Stomach smooth muscle (tissue), 2 donors: Measurements from ENCODE around the gene AP1S3.
"Not testable (repeated sequence)": the region's sequence is repeated elsewhere in the genome, so short reads cannot be mapped to it uniquely, and the experiment has no call there.

ENCODE experiments used
- H3K27ac ChIP-seq: one replicate; pipeline ENCODE4 v1.7.0; 2013; ENCODE audit warnings: mild to moderate bottlenecking, low read length, inconsistent platforms
- H3K27me3 ChIP-seq, 2 donors: one replicate each; pipeline ENCODE4 v1.7.0; 2013; ENCODE audit warnings: low read length in 2 of 2; ENCODE audit not compliant: insufficient read depth in 2 of 2, control insufficient read depth in 1 of 2
- H3K36me3 ChIP-seq, 2 donors: one replicate each; pipeline ENCODE4 v1.7.0; 2013; ENCODE audit warnings: low read length in 2 of 2; ENCODE audit not compliant: control insufficient read depth in 2 of 2, insufficient read depth in 2 of 2
- H3K4me1 ChIP-seq: one replicate; pipeline ENCODE4 v1.7.0; 2013; ENCODE audit warnings: low read length; ENCODE audit not compliant: control insufficient read depth, insufficient read depth
- H3K4me3 ChIP-seq, 2 donors: one replicate each; pipeline ENCODE4 v1.7.0; 2013; ENCODE audit warnings: low read length in 2 of 2
- H3K9ac ChIP-seq, 2 donors: one replicate each; pipeline ENCODE4 v1.7.0; 2013; ENCODE audit warnings: low read length in 2 of 2, mild to moderate bottlenecking in 1 of 2
- H3K9me3 ChIP-seq, 2 donors: one replicate each; pipeline ENCODE4 v1.7.0; 2013; ENCODE audit warnings: low read length in 2 of 2; ENCODE audit not compliant: control insufficient read depth in 2 of 2
- donor health status: healthy.
- donor health status: Pancreatic carcinoma.

AP1S3 gene

GRCh38 chr2:223805008-223805407 is 32.4 kb downstream of the AP1S3 start:
- no peaks in the 10 kb centered on the region for H3K9me3 ChIP-seq
- H3K27me3 ChIP-seq, result no peaks in the 10 kb centered on the region
- no peak overlapping the region for H3K9ac ChIP-seq
- H3K4me1 ChIP-seq, result no peaks in the 10 kb centered on the region
- H3K4me3 ChIP-seq, result no peak overlapping the region
- H3K36me3 ChIP-seq, result no peaks in the 10 kb centered on the region
- no peak overlapping the region for H3K27ac ChIP-seq

- Histone ChIP-seq H3K4me1 (no peaks in the 10 kb centered on the region), H3K36me3 (no peaks in the 10 kb centered on the region), H3K27me3 (no peaks in the 10 kb centered on the region), H3K9me3 (no peaks in the 10 kb centered on the region), H3K9ac (no peak overlapping the region), H3K4me3 (no peak overlapping the region), H3K27ac (no peak overlapping the region)
Observed at GRCh38 chr2:223801736-223802135, 35.6 kb downstream of the AP1S3 start.

DNA sequence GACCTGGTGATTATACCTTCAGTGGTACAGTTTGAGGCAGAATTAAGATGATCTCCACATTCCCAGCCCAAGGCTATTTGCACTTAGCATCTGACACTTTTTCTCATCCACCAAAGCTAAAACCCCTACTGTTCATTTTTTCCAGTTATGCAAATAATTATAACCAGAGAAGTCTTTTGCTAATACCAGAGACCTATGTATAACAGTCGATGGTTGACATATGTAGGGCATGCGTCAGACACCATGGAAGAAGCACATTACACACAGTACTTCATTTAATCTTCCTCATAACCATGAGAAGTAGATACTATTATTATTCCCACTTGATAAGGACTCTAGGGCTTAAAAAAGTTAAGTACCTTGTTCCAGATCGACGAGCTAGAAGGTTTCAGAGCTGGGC is 36.5 kb downstream of the AP1S3 start:
- no peaks in the 10 kb centered on the region for H3K9me3 ChIP-seq
- H3K27ac ChIP-seq, result no peak overlapping the region
- H3K9ac ChIP-seq, result no peak overlapping the region
- no peak overlapping the region for H3K4me3 ChIP-seq
- no peaks in the 10 kb centered on the region for H3K4me1 ChIP-seq
- H3K27me3 ChIP-seq, result no peaks in the 10 kb centered on the region
- H3K36me3 ChIP-seq, result no peaks in the 10 kb centered on the region

DNA sequence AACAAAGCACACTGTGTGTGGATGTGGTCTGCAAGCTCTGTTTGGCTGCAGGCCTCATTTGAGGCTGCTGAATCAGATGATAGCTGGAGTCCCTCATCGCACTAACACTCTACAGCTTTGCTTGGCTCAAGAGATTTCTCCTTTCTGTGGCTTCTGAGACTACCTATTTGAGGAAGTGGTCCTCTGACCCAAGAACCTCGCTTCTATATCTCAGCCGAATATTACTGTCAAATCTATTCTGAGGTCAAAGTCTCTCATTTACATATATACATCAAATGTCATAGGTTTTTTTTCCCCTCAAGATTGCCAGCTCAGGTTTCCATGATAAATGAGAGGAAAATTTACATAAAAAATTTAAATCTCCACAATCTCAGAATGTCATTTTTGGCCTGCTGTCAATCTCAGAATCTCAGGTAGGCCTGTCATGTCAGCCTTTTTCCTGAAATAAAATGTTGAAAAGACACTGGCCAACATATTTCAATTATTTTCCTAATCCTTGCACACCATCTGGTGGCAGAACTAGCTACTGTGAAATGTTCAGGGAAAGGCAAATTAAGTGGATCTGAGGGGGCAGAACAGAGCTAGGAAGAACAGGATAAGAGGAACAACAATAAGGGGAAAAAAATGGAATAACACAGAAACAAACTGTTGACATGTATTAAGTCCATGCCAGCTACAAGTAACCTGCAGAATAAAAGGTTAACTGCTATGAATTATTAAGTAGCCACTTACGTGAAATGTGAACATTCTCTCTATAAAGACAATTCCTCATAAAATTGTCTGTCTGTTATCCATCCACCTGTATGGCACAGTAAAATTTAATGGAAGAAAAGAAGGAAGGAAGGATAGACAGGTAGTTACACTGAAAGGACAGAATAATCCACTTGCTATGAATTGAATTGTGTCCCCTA is 39.3 kb downstream of the AP1S3 start:
- no peak overlapping the region for H3K4me3 ChIP-seq
- no peaks in the 10 kb centered on the region for H3K36me3 ChIP-seq
- H3K27me3 ChIP-seq, result no peaks in the 10 kb centered on the region
- no peaks in the 10 kb centered on the region for H3K4me1 ChIP-seq
- H3K9me3 ChIP-seq, result no peaks in the 10 kb centered on the region
- no peak overlapping the region for H3K27ac ChIP-seq
- no peak overlapping the region for H3K9ac ChIP-seq

DNA sequence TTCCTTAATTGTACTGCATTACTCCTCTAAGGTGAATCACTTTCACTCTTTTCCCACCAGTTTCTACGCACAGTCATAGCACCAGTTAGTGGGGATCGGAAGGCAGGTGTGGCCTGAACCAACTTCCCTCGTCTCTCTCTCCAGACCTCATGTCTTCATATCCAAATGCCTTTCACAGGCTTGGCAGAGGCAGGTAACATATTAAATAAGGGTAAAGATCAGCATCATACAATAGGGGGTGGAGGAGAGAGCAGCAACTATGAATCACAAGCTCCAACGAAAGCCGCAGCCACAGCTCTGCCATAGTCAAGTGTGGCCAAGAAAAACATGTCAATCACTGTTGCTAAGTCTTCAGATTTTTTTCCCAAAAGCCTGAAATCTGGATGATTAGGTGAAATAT is 40.3 kb downstream of the AP1S3 start:
- no peaks in the 10 kb centered on the region for H3K36me3 ChIP-seq
- no peaks in the 10 kb centered on the region for H3K4me1 ChIP-seq
- no peaks in the 10 kb centered on the region for H3K9me3 ChIP-seq
- no peak overlapping the region for H3K9ac ChIP-seq
- no peaks in the 10 kb centered on the region for H3K27me3 ChIP-seq
- no peak overlapping the region for H3K4me3 ChIP-seq
- no peak overlapping the region for H3K27ac ChIP-seq

GRCh38 chr2:223789423-223789822 is 48.0 kb downstream of the AP1S3 start:
- Histone ChIP-seq H3K4me3 (no peak overlapping the region), H3K9me3 (no peaks in the 10 kb centered on the region), H3K4me1 (no peaks in the 10 kb centered on the region), H3K9ac (no peak overlapping the region), H3K36me3 (no peaks in the 10 kb centered on the region), H3K27ac (no peak overlapping the region), H3K27me3 (no peaks in the 10 kb centered on the region)

DNA sequence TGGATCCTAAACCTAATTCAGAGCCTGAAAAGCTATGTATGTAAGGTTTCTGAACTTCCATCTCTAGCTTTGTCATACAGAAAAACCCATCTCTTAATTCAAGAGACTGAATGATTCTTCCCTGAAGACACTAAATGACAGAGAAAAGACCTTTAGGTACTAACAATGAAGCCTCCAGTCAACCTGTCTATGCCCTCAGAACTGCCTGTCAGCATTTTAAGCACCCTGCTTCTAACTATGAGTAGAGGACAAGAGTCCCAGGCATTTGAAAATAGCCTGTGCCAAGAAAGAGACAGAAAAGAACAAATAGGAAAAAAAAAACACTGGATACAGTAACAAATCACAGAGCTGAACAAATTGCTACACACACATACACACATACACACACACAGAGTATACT is 48.6 kb downstream of the AP1S3 start:
- H3K27me3 ChIP-seq, result no peaks in the 10 kb centered on the region

GRCh38 chr2:223788106-223788505 is 49.3 kb downstream of the AP1S3 start:
- not testable (repeated sequence) for H3K27ac ChIP-seq, H3K27me3 ChIP-seq, H3K4me3 ChIP-seq, H3K36me3 ChIP-seq, H3K9me3 ChIP-seq, H3K4me1 ChIP-seq, H3K9ac ChIP-seq

More for the DNA sequence above, 48.6 kb downstream of the AP1S3 start:
- no peaks in the 10 kb centered on the region for H3K9me3 ChIP-seq
- H3K9ac ChIP-seq, result no peak overlapping the region
- no peak overlapping the region for H3K4me3 ChIP-seq
- no peak overlapping the region for H3K27ac ChIP-seq
- no peaks in the 10 kb centered on the region for H3K36me3 ChIP-seq
- H3K4me1 ChIP-seq, result no peaks in the 10 kb centered on the region

DNA sequence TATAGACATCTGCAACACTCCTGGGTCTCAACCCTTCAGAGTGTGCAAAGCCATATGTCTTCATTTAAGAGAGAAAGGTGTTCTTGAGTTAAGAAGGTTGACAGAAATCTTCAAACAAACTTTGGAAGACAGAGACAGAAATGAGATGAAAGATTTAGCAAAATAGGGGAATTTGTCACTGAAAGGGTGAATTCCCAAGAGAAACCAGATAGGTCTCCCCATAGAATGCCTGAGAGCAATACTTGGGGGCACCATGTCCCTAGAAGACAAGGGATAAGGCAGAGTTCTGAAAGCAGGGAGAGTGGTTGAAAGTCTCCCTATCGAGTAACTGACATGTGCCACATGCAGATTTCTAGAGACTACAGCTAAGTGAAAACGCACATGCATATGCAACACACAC is 50.0 kb downstream of the AP1S3 start:
- Histone ChIP-seq H3K9ac (no peak overlapping the region), H3K27ac (no peak overlapping the region), H3K4me3 (no peak overlapping the region), H3K9me3 (no peaks in the 10 kb centered on the region), H3K36me3 (no peaks in the 10 kb centered on the region), H3K27me3 (no peaks in the 10 kb centered on the region), H3K4me1 (no peaks in the 10 kb centered on the region)

DNA sequence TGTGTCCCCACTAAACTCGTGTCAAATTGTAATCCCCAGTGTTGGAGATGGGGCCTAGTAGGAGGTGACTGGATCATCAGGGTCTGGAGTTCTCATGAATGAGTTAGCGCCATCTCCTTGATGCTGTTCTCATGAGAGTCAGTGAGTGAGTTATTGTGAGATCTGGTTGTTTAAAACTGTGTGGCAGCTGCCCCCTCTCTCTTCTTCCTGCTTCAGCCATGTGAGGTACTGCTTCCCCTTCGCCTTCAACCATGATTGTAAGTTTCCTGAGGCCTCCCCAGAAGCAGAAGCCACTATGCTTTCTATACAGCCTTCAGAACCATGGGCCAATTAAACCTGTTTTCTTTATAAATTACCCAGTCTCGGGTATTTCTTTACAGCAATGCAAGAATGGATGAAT is 50.4 kb downstream of the AP1S3 start:
- Histone ChIP-seq H3K4me1 (no peaks in the 10 kb centered on the region), H3K27ac (no peak overlapping the region), H3K9me3 (no peaks in the 10 kb centered on the region), H3K4me3 (no peak overlapping the region), H3K27me3 (no peaks in the 10 kb centered on the region), H3K9ac (no peak overlapping the region), H3K36me3 (no peaks in the 10 kb centered on the region)

GRCh38 chr2:223786236-223786635 is 51.1 kb downstream of the AP1S3 start:
- H3K27ac ChIP-seq, result no peak overlapping the region
- H3K36me3 ChIP-seq, result no peaks in the 10 kb centered on the region
- no peaks in the 10 kb centered on the region for H3K4me1 ChIP-seq
- H3K9me3 ChIP-seq, result no peaks in the 10 kb centered on the region
- no peak overlapping the region for H3K9ac ChIP-seq
- H3K4me3 ChIP-seq, result no peak overlapping the region
- no peaks in the 10 kb centered on the region for H3K27me3 ChIP-seq
